Ovary (tissue), 3 donors: ENCODE measurements around the gene HRH2.

ENCODE experiments used
- EP300 ChIP-seq: sonication (generic); formaldehyde crosslinking; IDR thresholded peaks from one replicate; pipeline ENCODE4 v1.6.1; 2017; ENCODE audit warnings: antibody characterized with exemption
- POLR2A ChIP-seq: fragments of 450-650 bp; IDR thresholded peaks from one replicate; pipeline ENCODE4 v1.6.1; 2017; ENCODE audit warnings: antibody characterized with exemption, mild to moderate bottlenecking, moderate library complexity
- TF ChIP-seq, protein P1 (sequence below), 3 donors: fragments of 450-650 bp in 2 of 3; fragments of 200-600 bp in 1 of 3; IDR thresholded peaks; one replicate each; pipeline versions ENCODE4 v1.5.1 to v1.8.0; 2016 to 2022; ENCODE audit warnings: antibody characterized with exemption in 3 of 3, mild to moderate bottlenecking in 1 of 3
- donor health status: DM: no; HTN: no; CAD: no.

GRCh38 chr5:175690025-175690424 is 32.2 kb downstream of the HRH2 start:
- TF ChIP-seq, protein P1, sequence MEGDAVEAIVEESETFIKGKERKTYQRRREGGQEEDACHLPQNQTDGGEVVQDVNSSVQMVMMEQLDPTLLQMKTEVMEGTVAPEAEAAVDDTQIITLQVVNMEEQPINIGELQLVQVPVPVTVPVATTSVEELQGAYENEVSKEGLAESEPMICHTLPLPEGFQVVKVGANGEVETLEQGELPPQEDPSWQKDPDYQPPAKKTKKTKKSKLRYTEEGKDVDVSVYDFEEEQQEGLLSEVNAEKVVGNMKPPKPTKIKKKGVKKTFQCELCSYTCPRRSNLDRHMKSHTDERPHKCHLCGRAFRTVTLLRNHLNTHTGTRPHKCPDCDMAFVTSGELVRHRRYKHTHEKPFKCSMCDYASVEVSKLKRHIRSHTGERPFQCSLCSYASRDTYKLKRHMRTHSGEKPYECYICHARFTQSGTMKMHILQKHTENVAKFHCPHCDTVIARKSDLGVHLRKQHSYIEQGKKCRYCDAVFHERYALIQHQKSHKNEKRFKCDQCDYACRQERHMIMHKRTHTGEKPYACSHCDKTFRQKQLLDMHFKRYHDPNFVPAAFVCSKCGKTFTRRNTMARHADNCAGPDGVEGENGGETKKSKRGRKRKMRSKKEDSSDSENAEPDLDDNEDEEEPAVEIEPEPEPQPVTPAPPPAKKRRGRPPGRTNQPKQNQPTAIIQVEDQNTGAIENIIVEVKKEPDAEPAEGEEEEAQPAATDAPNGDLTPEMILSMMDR (IDR thresholded peaks at IDR 0.05): no peak
- TF ChIP-seq POLR2A (no peak), EP300 (no peak)
